ENCODE data around the gene ITK.

GRCh38 chr5:157204765-157205164 lies 24.1 kb downstream of the ITK start:
- TF ChIP-seq CTCF (IDR thresholded peaks at IDR 0.05) (no peak), POLR2A (IDR thresholded peaks at IDR 0.05; ENCODE audit: low read depth) (no peak)
